ENCODE measurements around the gene ASMTL. TPM values are rescaled to one million over a fixed set of nuclear protein-coding genes. Genes with fewer than 3 reads are reported as not detected.

ASMTL gene
- total and polyA plus RNA-seq, 2 of the 13 experiments (the other 11 are each of a cell fraction or from before 2014, with no cell fraction given), result 5.6 to 16.3 TPM

DNA sequence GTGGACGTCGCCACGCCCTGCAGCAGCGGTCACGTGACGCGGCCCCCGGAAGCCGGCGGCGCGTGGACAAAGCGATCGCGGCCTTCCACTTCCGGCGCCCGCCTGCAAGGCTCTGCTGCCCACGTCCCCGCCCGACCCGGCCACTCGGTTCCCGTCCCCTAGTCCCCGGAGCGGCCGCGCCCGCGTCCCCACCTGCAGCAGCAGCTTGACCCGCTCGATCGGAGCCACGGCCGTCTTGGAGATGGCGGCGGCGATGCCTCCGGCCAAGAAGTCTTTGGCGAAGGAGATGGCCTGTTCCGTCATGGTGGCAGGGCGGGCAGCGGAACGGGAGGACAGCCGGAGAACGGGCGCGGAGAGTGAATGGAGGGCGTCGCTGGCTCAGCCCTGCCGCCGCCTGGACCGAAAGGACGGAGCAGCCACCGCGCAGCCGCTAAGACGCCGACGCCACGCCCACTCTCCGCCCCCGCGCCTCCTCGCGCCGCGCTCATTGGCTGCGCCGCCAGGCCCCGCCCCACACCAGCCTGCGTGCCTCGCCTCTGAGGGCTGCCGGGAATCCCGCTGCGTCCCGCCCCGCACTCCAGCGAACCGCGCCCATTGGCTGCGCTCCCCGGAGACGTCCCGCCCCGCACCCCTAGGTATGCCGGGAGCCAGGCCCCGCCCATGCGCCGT, 60.9 kb downstream of the ASMTL start, which contains the start of gene SLC25A6 (continued):
- peak; percentile 72; the same call in 1 of the 2 replicates for TF ChIP-seq FOXK1 (CRISPR knock-in tag; IDR thresholded peaks at IDR 0.05; ENCODE audit: borderline replicate concordance, low read depth)
- peak; percentile 7; the same call in 1 of the 2 replicates for TF ChIP-seq ETV6 (CRISPR knock-in tag; conservative IDR thresholded peaks at IDR 0.05)
- TF ChIP-seq NR1H2 (CRISPR knock-in tag; IDR thresholded peaks at IDR 0.05; ENCODE audit: borderline replicate concordance, low read depth), result no peak
- peak; percentile 96 for TF ChIP-seq IKZF4 (CRISPR knock-in tag; IDR thresholded peaks at IDR 0.05; ENCODE audit: borderline replicate concordance, low read depth, not compliant biosample characterization)
- no peak for TF ChIP-seq IRF2 (CRISPR knock-in tag; IDR thresholded peaks at IDR 0.05)
- TF ChIP-seq ZBTB21 (CRISPR knock-in tag; IDR thresholded peaks at IDR 0.05), result no peak
- TF ChIP-seq, protein P1, sequence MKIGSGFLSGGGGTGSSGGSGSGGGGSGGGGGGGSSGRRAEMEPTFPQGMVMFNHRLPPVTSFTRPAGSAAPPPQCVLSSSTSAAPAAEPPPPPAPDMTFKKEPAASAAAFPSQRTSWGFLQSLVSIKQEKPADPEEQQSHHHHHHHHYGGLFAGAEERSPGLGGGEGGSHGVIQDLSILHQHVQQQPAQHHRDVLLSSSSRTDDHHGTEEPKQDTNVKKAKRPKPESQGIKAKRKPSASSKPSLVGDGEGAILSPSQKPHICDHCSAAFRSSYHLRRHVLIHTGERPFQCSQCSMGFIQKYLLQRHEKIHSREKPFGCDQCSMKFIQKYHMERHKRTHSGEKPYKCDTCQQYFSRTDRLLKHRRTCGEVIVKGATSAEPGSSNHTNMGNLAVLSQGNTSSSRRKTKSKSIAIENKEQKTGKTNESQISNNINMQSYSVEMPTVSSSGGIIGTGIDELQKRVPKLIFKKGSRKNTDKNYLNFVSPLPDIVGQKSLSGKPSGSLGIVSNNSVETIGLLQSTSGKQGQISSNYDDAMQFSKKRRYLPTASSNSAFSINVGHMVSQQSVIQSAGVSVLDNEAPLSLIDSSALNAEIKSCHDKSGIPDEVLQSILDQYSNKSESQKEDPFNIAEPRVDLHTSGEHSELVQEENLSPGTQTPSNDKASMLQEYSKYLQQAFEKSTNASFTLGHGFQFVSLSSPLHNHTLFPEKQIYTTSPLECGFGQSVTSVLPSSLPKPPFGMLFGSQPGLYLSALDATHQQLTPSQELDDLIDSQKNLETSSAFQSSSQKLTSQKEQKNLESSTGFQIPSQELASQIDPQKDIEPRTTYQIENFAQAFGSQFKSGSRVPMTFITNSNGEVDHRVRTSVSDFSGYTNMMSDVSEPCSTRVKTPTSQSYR (CRISPR knock-in tag; IDR thresholded peaks at IDR 0.05; ENCODE audit: borderline replicate concordance), result no peak
- TF ChIP-seq, protein P2, sequence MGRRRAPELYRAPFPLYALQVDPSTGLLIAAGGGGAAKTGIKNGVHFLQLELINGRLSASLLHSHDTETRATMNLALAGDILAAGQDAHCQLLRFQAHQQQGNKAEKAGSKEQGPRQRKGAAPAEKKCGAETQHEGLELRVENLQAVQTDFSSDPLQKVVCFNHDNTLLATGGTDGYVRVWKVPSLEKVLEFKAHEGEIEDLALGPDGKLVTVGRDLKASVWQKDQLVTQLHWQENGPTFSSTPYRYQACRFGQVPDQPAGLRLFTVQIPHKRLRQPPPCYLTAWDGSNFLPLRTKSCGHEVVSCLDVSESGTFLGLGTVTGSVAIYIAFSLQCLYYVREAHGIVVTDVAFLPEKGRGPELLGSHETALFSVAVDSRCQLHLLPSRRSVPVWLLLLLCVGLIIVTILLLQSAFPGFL (CRISPR knock-in tag; IDR thresholded peaks at IDR 0.05), result peak; percentile 65; the same call in 1 of the 2 replicates
- TF ChIP-seq ZFP36 (IDR thresholded peaks at IDR 0.05; ENCODE audit: borderline replicate concordance, low read depth, low read length, partially characterized antibody), result no peak
- TF ChIP-seq ZNF354B (CRISPR knock-in tag; IDR thresholded peaks at IDR 0.05), result no peak
- peak; percentile 86 for TF ChIP-seq GATAD1 (CRISPR knock-in tag; IDR thresholded peaks at IDR 0.05)
- TF ChIP-seq ZNF234 (CRISPR knock-in tag; conservative IDR thresholded peaks at IDR 0.05), result peak; percentile 82
- peak; percentile 86 for TF ChIP-seq GFI1 (CRISPR knock-in tag; IDR thresholded peaks at IDR 0.05; ENCODE audit: borderline replicate concordance)
- TF ChIP-seq ZNF772 (CRISPR knock-in tag; IDR thresholded peaks at IDR 0.05), result peak; percentile 93
- no peak for TF ChIP-seq JUNB (CRISPR knock-in tag; IDR thresholded peaks at IDR 0.05; ENCODE audit: borderline replicate concordance)
- TF ChIP-seq SIX1 (CRISPR knock-in tag; IDR thresholded peaks at IDR 0.05; ENCODE audit: borderline replicate concordance), result no peak
- TF ChIP-seq, protein P3, sequence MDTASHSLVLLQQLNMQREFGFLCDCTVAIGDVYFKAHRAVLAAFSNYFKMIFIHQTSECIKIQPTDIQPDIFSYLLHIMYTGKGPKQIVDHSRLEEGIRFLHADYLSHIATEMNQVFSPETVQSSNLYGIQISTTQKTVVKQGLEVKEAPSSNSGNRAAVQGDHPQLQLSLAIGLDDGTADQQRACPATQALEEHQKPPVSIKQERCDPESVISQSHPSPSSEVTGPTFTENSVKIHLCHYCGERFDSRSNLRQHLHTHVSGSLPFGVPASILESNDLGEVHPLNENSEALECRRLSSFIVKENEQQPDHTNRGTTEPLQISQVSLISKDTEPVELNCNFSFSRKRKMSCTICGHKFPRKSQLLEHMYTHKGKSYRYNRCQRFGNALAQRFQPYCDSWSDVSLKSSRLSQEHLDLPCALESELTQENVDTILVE (CRISPR knock-in tag; IDR thresholded peaks at IDR 0.05), result no peak; the same call in 1 of the 2 replicates
- TF ChIP-seq, protein P4, sequence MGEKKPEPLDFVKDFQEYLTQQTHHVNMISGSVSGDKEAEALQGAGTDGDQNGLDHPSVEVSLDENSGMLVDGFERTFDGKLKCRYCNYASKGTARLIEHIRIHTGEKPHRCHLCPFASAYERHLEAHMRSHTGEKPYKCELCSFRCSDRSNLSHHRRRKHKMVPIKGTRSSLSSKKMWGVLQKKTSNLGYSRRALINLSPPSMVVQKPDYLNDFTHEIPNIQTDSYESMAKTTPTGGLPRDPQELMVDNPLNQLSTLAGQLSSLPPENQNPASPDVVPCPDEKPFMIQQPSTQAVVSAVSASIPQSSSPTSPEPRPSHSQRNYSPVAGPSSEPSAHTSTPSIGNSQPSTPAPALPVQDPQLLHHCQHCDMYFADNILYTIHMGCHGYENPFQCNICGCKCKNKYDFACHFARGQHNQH (CRISPR knock-in tag; IDR thresholded peaks at IDR 0.05), result no peak
- TF ChIP-seq, protein P5, sequence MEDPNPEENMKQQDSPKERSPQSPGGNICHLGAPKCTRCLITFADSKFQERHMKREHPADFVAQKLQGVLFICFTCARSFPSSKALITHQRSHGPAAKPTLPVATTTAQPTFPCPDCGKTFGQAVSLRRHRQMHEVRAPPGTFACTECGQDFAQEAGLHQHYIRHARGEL (CRISPR knock-in tag; IDR thresholded peaks at IDR 0.05), result peak; percentile 94
- TF ChIP-seq, protein P6, sequence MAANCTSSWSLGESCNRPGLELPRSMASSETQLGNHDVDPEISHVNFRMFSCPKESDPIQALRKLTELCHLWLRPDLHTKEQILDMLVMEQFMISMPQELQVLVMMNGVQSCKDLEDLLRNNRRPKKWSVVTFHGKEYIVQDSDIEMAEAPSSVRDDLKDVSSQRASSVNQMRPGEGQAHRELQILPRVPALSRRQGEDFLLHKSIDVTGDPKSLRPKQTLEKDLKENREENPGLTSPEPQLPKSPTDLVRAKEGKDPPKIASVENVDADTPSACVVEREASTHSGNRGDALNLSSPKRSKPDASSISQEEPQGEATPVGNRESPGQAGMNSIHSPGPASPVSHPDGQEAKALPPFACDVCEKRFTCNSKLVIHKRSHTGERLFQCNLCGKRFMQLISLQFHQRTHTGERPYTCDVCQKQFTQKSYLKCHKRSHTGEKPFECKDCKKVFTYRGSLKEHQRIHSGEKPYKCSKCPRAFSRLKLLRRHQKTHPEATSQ (CRISPR knock-in tag; IDR thresholded peaks at IDR 0.05; ENCODE audit: borderline replicate concordance), result no peak; the same call in 1 of the 2 replicates
- TF ChIP-seq PHF8 (CRISPR knock-in tag; IDR thresholded peaks at IDR 0.05), result peak; percentile 88
- TF ChIP-seq ZNF530 (CRISPR knock-in tag; IDR thresholded peaks at IDR 0.05; ENCODE audit: low read depth), result no peak
